Mucosa of rectum (tissue), 2 donors: ENCODE results near the gene GPATCH1.
"Not testable (repeated sequence)": the region's sequence is repeated elsewhere in the genome, so short reads cannot be mapped to it uniquely, and the experiment has no call there.

Experiments used
- H3K27ac ChIP-seq, 2 donors: one replicate each; pipeline ENCODE4 v1.7.0; 2013; ENCODE audit warnings: inconsistent platforms in 2 of 2, low read depth in 2 of 2, low read length in 2 of 2
- H3K27me3 ChIP-seq, 2 donors: one replicate each; pipeline ENCODE4 v1.7.0; 2013; ENCODE audit warnings: low read length in 2 of 2; ENCODE audit not compliant: control insufficient read depth in 2 of 2, insufficient read depth in 2 of 2
- H3K36me3 ChIP-seq, 2 donors: one replicate each; pipeline ENCODE4 v1.7.0; 2013; ENCODE audit warnings: low read length in 2 of 2; ENCODE audit not compliant: control insufficient read depth in 2 of 2, insufficient read depth in 2 of 2
- H3K4me1 ChIP-seq, 2 donors: one replicate each; pipeline ENCODE4 v1.7.0; 2013; ENCODE audit warnings: low read length in 2 of 2, mild to moderate bottlenecking in 1 of 2; ENCODE audit not compliant: control insufficient read depth in 2 of 2, insufficient read depth in 2 of 2
- H3K4me3 ChIP-seq, 2 donors: one replicate each; pipeline ENCODE4 v1.7.0; 2013; ENCODE audit warnings: low read length in 2 of 2
- H3K9ac ChIP-seq, 2 donors: one replicate each; pipeline ENCODE4 v1.7.0; 2013; ENCODE audit warnings: low read length in 2 of 2, low read depth in 1 of 2, mild to moderate bottlenecking in 1 of 2
- H3K9me3 ChIP-seq, 2 donors: one replicate each; pipeline ENCODE4 v1.7.0; 2013; ENCODE audit warnings: low read length in 2 of 2; ENCODE audit not compliant: control insufficient read depth in 2 of 2
- donor health status: healthy.
- donor health status: Normal muscosa, but diverticular disease.

GPATCH1 gene

DNA sequence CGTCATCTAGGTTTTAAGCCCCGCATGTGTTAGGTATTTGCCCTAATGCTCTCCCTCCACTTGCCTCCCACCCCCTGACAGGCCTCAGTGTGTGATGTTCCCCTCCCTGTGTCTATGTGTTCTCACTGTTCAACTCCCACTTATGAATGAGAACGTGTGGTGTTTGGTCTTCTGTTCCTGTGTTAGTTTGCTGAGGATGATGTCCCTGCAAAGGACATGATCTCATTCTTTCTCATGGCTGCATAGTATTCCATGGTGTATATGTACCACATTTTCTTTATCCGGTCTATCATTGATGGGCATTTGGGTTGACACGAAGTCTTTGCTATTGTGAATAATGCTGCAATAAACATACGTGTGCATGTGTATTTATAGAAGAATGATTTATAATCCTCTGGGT is 73.3 kb downstream of the GPATCH1 start:
- not testable (repeated sequence) for H3K9ac ChIP-seq, H3K4me3 ChIP-seq, H3K27ac ChIP-seq, H3K27me3 ChIP-seq, H3K4me1 ChIP-seq, H3K36me3 ChIP-seq, H3K9me3 ChIP-seq

DNA sequence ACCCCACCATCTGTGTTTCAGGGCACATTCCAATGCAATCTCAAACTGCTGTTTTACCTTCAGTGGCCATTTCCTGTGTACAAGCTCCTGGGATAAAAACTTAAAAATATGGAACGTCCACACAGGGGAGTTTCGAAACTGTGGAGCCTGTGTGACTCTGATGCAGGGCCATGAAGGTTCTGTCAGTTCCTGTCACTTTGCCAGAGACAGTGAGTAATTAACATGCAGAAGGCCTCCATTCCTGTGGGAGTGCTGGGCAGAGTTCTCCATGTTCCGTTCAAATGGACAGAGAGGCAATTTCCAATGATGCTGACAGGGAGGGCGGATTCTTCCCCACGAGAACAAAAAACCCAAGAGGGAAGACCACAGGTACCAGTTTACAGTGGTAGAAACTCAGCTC is 75.4 kb downstream of the GPATCH1 start:
- H3K4me3 ChIP-seq, result no peak overlapping the region
- no peaks in the 10 kb centered on the region for H3K4me1 ChIP-seq
- H3K9me3 ChIP-seq, result no peaks in the 10 kb centered on the region
- H3K36me3 ChIP-seq, result no peaks in the 10 kb centered on the region
- H3K27ac ChIP-seq, result no peak overlapping the region
- H3K9ac ChIP-seq, result no peak overlapping the region
- no peaks in the 10 kb centered on the region for H3K27me3 ChIP-seq

DNA sequence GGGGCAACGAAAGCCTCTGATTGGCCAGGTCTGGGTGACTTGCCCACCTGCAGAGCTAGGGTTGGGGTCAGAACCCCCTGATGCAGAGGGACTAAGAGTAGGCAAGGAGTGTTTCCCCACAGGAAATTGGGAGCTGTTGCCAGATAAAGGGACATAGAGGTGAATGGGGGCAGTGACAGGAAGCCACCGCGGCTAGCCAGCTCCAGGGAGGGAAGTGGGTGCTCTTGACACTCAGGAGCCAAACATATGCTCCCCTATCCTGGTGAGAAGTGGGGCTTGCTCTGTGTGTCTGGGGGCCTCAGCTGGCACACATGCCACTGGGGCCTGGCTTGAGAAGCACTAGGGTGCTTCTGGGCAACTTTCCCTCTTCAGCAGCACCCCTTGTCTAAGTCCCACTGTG is 76.9 kb downstream of the GPATCH1 start:
- H3K4me3 ChIP-seq, result no peak overlapping the region
- no peaks in the 10 kb centered on the region for H3K36me3 ChIP-seq
- no peaks in the 10 kb centered on the region for H3K9me3 ChIP-seq
- no peaks in the 10 kb centered on the region for H3K4me1 ChIP-seq
- H3K27ac ChIP-seq, result no peak overlapping the region
- no peaks in the 10 kb centered on the region for H3K27me3 ChIP-seq
- H3K9ac ChIP-seq, result no peak overlapping the region

DNA sequence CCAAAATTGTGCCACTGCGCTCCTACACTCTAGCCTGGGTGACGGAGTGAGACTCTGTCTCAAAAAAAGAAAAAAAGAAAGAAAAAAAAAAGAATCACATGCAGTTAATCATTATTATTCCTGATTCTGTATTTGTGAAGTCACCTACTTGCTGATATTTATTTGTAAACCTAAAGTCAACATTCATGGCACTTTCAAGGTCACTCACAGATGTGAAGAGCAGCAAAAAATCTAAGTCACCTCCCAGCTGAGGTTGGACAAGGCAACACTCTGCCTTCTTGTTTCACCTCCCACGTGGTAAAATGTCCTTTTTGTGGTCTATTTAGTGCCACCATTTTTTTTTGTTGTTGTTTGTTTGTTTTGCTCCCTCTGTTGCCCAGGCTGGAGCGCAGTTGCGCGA is 77.4 kb downstream of the GPATCH1 start:
- Histone ChIP-seq H3K4me3 (no peak overlapping the region), H3K9ac (no peak overlapping the region), H3K4me1 (no peaks in the 10 kb centered on the region), H3K9me3 (no peaks in the 10 kb centered on the region), H3K27ac (no peak overlapping the region), H3K27me3 (no peaks in the 10 kb centered on the region), H3K36me3 (no peaks in the 10 kb centered on the region)

DNA sequence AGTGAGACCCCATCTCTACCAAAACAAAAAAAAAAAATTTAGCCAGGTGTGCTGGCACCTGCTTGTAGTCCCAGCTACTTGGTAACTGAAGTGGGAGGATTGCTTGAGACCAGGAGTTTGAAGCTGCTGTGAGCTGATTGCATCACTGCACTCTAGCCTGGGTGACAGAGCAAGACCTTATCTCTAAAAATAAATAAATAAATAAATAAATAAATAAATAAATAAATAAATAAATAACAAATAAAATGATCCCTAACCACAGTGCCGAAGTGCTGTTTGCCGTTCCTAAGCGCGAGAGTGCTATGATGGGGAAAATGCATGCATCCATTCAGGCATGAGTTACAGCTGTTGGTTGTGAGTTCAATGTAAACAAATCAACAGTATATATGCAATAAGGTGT is 78.2 kb downstream of the GPATCH1 start:
- no peaks in the 10 kb centered on the region for H3K27me3 ChIP-seq

DNA sequence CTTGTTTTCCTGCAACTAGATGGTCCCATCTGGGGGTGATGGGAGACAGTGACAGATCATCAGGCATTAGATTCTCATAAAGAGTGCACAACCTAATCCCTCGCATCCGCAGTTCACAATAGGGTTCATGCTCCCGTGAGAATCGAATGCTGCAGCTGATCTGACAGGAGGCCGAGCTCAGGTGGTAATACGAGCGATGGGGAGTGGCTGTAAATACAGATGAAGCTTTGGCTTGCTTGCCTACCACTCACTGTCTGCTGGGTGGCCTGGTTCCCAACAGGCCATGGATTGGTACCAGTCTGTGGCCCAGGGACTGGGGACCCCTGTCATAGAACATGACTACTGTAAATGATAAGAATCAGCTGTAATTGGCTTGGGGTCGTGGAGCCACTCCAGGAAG is 78.9 kb downstream of the GPATCH1 start:
- Histone ChIP-seq H3K27me3 (no peaks in the 10 kb centered on the region), H3K27ac (no peak overlapping the region), H3K36me3 (no peaks in the 10 kb centered on the region), H3K9ac (no peak overlapping the region), H3K9me3 (no peaks in the 10 kb centered on the region), H3K4me3 (no peak overlapping the region), H3K4me1 (no peaks in the 10 kb centered on the region)

More for the DNA sequence above, 78.2 kb downstream of the GPATCH1 start:
- no peaks in the 10 kb centered on the region for H3K9me3 ChIP-seq
- H3K4me1 ChIP-seq, result no peaks in the 10 kb centered on the region
- no peak overlapping the region for H3K27ac ChIP-seq
- no peaks in the 10 kb centered on the region for H3K36me3 ChIP-seq
- H3K4me3 ChIP-seq, result no peak overlapping the region
- no peak overlapping the region for H3K9ac ChIP-seq

DNA sequence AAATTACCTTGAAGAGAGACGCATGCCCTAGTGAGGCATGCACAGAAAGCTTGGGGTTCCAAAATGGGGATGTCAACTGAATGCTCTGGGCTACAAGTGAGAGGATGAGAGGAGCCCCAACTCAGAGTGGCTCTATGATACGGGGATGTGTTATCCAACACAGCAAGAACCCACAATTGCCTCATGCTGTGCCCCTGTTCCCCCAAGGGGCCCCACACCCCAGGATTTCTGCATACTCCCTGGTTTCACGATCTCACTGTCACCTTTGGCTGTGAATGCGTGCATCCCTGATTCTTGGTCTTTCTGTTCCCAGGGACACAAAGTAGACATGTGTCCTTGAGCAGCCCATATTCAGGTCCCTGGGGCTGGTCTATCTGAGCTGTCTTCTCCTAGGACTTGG is 80.2 kb downstream of the GPATCH1 start:
- Histone ChIP-seq H3K27me3 (no peaks in the 10 kb centered on the region), H3K36me3 (no peaks in the 10 kb centered on the region), H3K9ac (no peak overlapping the region), H3K9me3 (no peaks in the 10 kb centered on the region), H3K27ac (no peak overlapping the region), H3K4me3 (no peak overlapping the region), H3K4me1 (no peaks in the 10 kb centered on the region)

DNA sequence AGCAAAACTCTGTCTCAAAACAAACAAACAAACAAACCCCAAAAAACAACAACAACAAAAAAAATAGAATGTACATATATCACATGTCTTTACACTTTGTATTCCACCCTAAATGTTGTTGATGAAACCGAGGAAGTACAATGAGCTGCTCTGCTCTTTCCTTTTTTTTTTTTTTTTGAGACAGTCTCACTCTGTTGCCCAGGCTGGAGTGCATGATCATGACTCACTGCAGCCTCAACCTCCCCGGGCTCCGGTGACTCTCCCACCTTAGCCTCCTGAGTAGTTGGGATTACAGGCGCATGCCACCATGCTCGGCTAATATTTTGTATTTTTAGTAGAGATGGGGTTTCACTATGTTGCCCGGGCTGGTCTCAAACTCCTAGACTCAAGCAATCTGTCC is 82.5 kb downstream of the GPATCH1 start:
- no peaks in the 10 kb centered on the region for H3K4me1 ChIP-seq
- no peaks in the 10 kb centered on the region for H3K9me3 ChIP-seq
- H3K9ac ChIP-seq, result no peak overlapping the region
- no peak overlapping the region for H3K27ac ChIP-seq
- H3K36me3 ChIP-seq, result no peaks in the 10 kb centered on the region
- no peak overlapping the region for H3K4me3 ChIP-seq
- H3K27me3 ChIP-seq, result no peaks in the 10 kb centered on the region

DNA sequence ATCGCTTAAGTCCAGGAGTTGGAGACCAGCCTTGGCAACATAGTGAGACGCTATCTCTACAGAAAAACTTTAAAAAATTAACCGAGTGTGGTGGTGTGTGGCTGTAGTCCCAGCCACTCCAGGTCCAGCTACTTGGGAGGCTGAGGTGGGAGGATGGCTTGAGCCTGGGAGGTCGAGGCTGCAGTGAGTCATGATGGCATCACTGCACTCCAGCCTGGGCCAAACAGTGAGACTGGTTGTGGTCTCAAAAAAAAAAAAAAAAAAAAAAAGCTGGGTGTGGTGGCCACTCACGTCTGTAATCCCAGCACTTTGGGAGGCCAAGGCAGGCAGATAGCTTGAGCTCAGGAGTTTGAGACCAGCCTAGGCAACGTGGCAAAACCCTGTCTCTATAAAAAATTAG is 85.1 kb downstream of the GPATCH1 start:
- not testable (repeated sequence) for H3K9me3 ChIP-seq, H3K27ac ChIP-seq, H3K4me3 ChIP-seq, H3K4me1 ChIP-seq, H3K9ac ChIP-seq, H3K36me3 ChIP-seq, H3K27me3 ChIP-seq

DNA sequence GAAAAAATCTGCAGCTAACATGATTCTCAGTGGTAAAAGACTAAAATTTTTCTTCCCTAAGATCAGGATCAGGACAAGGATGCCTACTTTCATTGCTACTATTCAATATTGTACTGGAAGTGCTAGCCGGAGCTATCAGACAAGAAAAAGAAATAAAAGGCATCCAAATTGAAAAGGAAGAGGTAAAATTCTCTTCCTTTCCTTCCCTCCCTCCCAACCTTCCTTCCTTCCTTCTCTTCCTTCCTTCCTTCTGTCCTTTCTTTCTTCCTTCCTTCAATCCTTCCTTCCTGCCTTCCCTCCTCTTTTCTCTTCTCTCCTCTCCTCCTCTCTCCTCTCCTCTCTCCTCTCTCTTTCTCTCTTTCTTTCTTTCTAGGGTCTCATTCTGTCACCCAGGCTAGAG is 86.5 kb downstream of the GPATCH1 start:
- Histone ChIP-seq H3K9me3 (no peaks in the 10 kb centered on the region), H3K9ac (no peak overlapping the region)

DNA sequence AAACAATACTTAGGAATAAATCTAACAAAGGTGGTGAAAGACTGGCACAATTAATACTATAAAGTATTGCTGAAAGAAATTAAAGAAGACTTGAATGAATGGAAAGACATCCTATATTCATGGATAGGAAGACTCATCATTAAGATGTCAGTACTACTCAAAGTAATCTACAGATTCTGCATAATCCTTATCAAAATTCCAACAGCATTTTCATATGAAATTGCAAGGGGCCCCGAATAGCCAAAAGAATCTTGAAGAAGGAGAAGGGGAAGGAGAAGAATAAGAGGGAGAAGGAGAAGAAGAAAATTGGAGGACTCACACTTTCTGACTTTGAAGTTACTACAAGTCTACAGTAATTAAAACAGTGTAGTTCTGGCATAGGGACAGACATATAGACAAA is 87.5 kb downstream of the GPATCH1 start:
- Histone ChIP-seq H3K36me3 (no peaks in the 10 kb centered on the region), H3K9ac (no peak overlapping the region), H3K27ac (no peak overlapping the region), H3K4me3 (no peak overlapping the region), H3K27me3 (no peaks in the 10 kb centered on the region), H3K4me1 (peaks cover 0 to 1% of the 10 kb centered on the region in 2 donors), H3K9me3 (no peaks in the 10 kb centered on the region)

More for the DNA sequence above, 86.5 kb downstream of the GPATCH1 start:
- Histone ChIP-seq H3K36me3 (no peaks in the 10 kb centered on the region), H3K27ac (no peak overlapping the region), H3K27me3 (no peaks in the 10 kb centered on the region), H3K4me3 (no peak overlapping the region), H3K4me1 (no peaks in the 10 kb centered on the region)
